MV-4-11 (cell line): ENCODE data around the gene UBE2E1.

ENCODE experiments used
- DNase-seq: peaks from one replicate; lab custom pipeline; 2025; lab: John Stamatoyannopoulos, UW

UBE2E1 gene

GRCh38 chr3:23805633-23806533, at the start of gene UBE2E1:
Gene UBE2E1, plus strand, starts transcription at chr3:23805955. Its CDS starts 1,315 bp downstream, at chr3:23807270.
- DNase-seq, result peak; percentile 72

- DNase-seq, result no peak
Measured at GRCh38 chr3:23756206-23756840, 49.4 kb upstream of the UBE2E1 start.

- DNase-seq, result no peak
Measured at GRCh38 chr3:23758253-23758838, 47.4 kb upstream of the UBE2E1 start.

GRCh38 chr3:23760325-23760724, 45.4 kb upstream of the UBE2E1 start:
- DNase-seq, result no peak

DNA sequence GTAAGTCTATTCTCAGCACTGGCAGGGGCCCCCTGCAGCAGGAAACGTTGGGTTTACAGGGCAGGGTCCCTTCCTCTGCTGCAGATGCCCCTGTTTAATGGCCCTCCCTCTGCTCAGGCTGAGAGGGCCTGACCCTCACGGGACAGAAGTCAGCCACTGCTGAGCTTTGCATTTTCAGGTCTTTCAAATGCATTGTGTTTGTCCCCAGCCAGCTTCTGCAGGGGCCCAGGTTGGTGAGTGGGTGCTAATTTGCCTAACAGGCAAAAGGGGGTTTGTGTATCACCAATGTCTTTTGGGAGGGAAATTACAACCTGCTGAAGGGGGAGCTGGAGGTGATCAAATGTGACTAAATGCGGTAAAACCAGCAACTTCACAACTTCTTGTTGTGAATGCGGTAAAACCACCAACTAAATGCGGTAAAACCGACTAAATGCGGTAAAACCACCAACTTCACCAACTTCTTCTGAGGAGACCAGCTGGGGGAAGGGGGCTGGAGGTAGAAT, 44.8 kb upstream of the UBE2E1 start:
- DNase-seq, result peak; percentile 70

GRCh38 chr3:23761440-23761896, 44.3 kb upstream of the UBE2E1 start:
- peak; percentile 73 for DNase-seq

- DNase-seq, result no peak
Measured at GRCh38 chr3:23762214-23762613, 43.5 kb upstream of the UBE2E1 start.

GRCh38 chr3:23762759-23763477, 42.8 kb upstream of the UBE2E1 start:
- peak; percentile 15 for DNase-seq

DNA sequence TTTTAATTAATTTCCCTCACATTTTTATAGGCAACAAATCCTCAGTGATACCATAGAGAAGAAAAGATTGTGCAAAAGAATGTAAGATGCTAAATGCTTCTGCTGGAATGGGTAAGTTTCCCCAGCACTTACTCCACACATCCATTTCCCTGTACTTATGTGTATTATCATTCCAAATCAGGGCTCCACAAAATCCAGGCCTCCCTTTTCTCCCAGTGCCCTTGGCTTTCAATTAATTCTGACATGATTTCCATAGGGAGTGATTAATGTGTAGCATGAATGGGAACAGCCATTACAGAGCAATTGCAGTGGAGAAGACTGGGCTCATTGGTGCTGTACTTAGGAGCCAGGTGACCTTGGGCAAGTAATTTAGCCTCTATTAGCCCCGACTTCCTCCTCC, 41.3 kb upstream of the UBE2E1 start:
- DNase-seq, result no peak

DNA sequence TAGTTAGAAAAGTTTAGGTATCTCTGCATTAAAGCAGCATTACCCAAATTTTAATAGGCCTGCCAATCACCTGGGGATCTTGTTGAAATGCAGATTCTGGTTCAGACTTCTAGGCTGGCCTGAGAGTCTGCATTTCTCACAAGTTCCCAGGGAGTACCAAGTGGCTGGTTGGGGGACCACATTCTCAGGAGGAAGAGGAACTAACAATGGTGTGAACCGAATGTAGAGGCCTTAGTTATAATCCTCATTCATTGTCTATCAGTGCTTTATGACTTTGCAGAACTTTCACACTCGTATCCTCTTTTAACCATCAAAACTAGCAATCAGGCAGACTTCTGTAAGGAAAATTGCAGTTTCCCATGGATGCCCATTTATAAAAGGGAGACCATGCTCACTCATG, 38.2 kb upstream of the UBE2E1 start:
- peak; percentile 81 for DNase-seq

GRCh38 chr3:23775254-23775909, 30.4 kb upstream of the UBE2E1 start:
- no peak for DNase-seq

- no peak for DNase-seq
Measured at GRCh38 chr3:23776352-23776891, 29.3 kb upstream of the UBE2E1 start.

- no peak for DNase-seq
Measured at GRCh38 chr3:23778446-23778845, 27.3 kb upstream of the UBE2E1 start.

GRCh38 chr3:23779841-23780240, 25.9 kb upstream of the UBE2E1 start:
- no peak for DNase-seq

- no peak for DNase-seq
Measured at GRCh38 chr3:23781051-23781450, 24.7 kb upstream of the UBE2E1 start.

DNA sequence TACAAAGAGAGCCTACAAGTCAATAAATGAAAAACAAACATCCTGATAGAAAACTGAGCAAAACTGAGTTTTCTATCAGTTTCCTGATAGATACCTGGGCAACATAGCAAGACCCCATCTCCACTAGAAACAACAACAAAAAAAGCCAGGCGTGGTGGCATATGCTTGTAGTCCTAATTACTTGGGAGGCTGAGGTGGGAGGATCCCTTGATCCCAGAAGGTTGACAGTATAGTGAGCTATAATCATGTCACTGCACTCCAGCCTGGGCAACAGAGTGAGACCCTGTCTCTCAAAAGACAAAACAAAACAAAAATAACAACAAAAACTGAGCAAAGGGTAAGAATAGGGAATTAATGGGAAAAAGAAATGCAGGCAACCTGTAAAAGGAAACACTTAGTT, 23.9 kb upstream of the UBE2E1 start:
- DNase-seq, result no peak

DNA sequence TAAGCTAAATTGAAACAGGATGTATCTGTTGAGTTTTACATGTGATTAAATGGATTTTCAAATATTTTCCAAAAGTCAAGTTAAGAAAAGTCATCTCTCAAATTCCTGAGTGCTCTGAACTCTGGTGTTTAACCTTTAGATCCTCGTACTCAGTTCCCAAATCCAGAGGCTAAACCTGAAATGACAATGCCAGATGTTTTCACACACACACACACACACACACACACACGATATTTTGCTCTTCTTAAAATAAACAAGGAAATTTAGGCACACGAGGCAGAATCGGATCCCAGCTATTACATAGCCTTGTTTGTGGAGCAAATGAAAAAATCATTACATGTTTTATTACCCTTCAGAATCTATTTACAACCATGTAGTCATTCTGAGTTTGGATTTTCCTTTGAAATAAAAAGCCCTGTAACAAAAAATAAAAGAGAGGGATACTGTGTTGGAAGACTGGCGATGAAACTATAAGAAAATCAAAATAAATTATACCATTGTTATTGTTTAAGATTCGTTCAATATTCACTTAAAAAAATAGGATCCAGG, 20.6 kb upstream of the UBE2E1 start:
- DNase-seq, result no peak

- DNase-seq, result no peak
Measured at GRCh38 chr3:23785882-23786281, 19.9 kb upstream of the UBE2E1 start.

- DNase-seq, result no peak
Measured at GRCh38 chr3:23791678-23792077, 14.1 kb upstream of the UBE2E1 start.

DNA sequence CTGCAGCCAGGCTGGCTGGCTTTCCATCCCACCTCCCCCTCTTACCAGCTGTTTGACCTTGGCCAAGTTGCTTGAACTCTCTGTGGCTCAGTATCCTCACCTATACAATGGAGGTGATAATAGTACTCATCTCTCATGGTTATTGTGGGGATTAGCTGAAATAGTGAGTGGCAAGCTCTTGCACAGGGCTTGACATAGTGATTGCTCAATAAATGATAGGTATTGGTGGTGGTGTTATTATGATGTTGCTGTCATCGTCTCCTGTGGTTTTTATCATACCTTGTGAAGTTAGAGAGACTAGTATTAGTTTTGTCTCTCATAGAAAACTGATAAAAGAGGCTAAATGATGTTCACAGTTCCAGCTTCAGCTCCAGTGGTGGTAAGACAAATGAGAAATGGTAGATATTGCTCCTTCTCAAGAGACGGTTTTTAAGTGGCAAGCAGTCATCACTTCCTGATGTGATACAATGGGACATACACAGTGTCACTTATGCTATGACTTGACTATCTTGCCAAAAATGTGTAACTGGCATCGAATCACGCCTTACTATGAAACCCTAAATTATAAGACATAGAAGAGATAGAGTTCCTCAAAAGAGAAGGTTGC, 12.1 kb upstream of the UBE2E1 start:
- no peak for DNase-seq
